Lung (tissue), 12 donors: ENCODE data around the gene TMEM170B. TPM values are rescaled to one million over a fixed set of nuclear protein-coding genes. Genes with fewer than 3 reads are reported as not detected.

Experiments used
- ATAC-seq: fragments of 200-7000 bp; cut with Tn5 transposase; one replicate; pipeline ENCODE4 v1.9.1; 2020; ENCODE audit warnings: moderate number of reproducible peaks; ENCODE audit not compliant: insufficient read depth, low FRiP score
- DNase-seq, 3 donors: peaks; one replicate each; pipeline ENCODE4 v3.0.0-alpha.2; 2013 to 2017
- H3K27ac ChIP-seq, 2 donors: one replicate each; pipeline ENCODE4 v1.5.1; 2013; ENCODE audit warnings: mild to moderate bottlenecking in 2 of 2, moderate library complexity in 2 of 2, control low read depth in 1 of 2, inconsistent platforms in 1 of 2, low read depth in 1 of 2, low read length in 1 of 2
- H3K27me3 ChIP-seq, 3 donors: one replicate each; pipeline ENCODE4 v1.5.1; 2013; ENCODE audit warnings: low read length in 2 of 3; ENCODE audit not compliant: control insufficient read depth in 3 of 3, insufficient read depth in 3 of 3
- H3K36me3 ChIP-seq, 4 donors: one replicate each; pipeline ENCODE4 v1.5.1; 2013; ENCODE audit warnings: low read length in 4 of 4, mild to moderate bottlenecking in 1 of 4, moderate library complexity in 1 of 4; ENCODE audit not compliant: control insufficient read depth in 4 of 4, insufficient read depth in 4 of 4
- H3K4me1 ChIP-seq, 5 donors: one replicate each; pipeline ENCODE4 v1.5.1; 2013; ENCODE audit warnings: low read length in 5 of 5, mild to moderate bottlenecking in 2 of 5, moderate library complexity in 1 of 5; ENCODE audit not compliant: control insufficient read depth in 5 of 5, insufficient read depth in 5 of 5
- H3K4me3 ChIP-seq: one replicate; pipeline ENCODE4 v1.5.1; 2013; ENCODE audit warnings: mild to moderate bottlenecking, control low read depth, moderate library complexity
- H3K9ac ChIP-seq, 2 donors: one replicate each; pipeline ENCODE4 v1.5.1; 2013; ENCODE audit warnings: low read length in 2 of 2, control low read depth in 1 of 2; ENCODE audit not compliant: insufficient read depth in 1 of 2
- H3K9me3 ChIP-seq, 4 donors: one replicate each; pipeline ENCODE4 v1.5.1; 2013; ENCODE audit warnings: low read length in 3 of 4, mild to moderate bottlenecking in 1 of 4, moderate library complexity in 1 of 4; ENCODE audit not compliant: control insufficient read depth in 4 of 4, insufficient read depth in 3 of 4
- WGBS, 2 donors: extraction: QIAGEN DNeasy Blood & Tissue Kit; methylation state at CpG; one replicate each; pipeline ENCODE4 v1.1.7; 2013; 5-methylcytosine and 5-hydroxymethylcytosine counted together
- polyA plus RNA-seq, 2 donors: library from polyadenylated mRNA; stranded (reverse); fragments of 200-250 nt; gene quantifications; one replicate each; pipeline ENCODE4 v1.2.1, GENCODE V29; 2013
- total RNA-seq, 2 donors: library from RNA; depleted of rRNA in 1 of 2; stranded (reverse); fragments of >200 nt in 1 of 2; gene quantifications; one replicate each; pipeline ENCODE4 v1.2.1, GENCODE V29; 2014 to 2021
- TF ChIP-seq, protein P1 (sequence below): IDR thresholded peaks from 2 replicates; pipeline ENCODE4 v1.5.1; 2012; ENCODE audit warnings: mild to moderate bottlenecking; ENCODE audit errors: control extremely low read depth, extremely low read depth
- donor health status: control.
- donor health status: control.
- donor health status: Bipolar disorder and iron deficiency.
- donor health status: healthy.
- donor health status: DM: yes; HTN: yes; CAD: no.

Gene TMEM170B
- total and polyA plus RNA-seq, 4 donors, result 2.2 to 9.2 (median 4.6) TPM

DNA sequence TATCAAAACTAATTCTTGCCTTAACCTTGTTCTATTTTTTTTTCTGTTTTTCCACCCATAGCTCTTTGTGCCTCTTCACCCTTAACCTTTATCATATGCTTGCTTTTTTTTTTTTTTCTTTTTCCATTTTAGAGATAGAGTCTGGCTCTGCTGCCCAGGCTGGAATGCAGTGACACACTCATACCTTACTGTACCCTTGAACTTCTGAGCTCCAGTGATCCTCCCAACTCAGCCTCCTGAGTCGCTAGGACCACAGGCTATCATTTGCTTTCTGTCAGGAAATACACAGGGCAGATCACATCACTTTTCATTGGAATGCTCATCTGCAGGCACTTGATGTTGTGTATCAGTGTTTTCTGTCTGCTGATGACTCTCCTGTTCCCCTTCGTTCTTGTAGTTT, 33.5 kb downstream of the TMEM170B start:
- DNase-seq (no peak), ATAC-seq (no peak)
- Histone ChIP-seq H3K4me3 (no peak overlapping the region), H3K27me3 (no peaks in the 10 kb centered on the region), H3K9me3 (no peaks in the 10 kb centered on the region), H3K4me1 (no peaks in the 10 kb centered on the region), H3K9ac (no peak overlapping the region), H3K36me3 (peaks cover 0 to 9% (median 0%) of the 10 kb centered on the region in 4 donors), H3K27ac (no peak overlapping the region)
- 92 to 93% methylated on average over 2 of the region's 2 CpGs for WGBS, 2 donors
- TF ChIP-seq, protein P1, sequence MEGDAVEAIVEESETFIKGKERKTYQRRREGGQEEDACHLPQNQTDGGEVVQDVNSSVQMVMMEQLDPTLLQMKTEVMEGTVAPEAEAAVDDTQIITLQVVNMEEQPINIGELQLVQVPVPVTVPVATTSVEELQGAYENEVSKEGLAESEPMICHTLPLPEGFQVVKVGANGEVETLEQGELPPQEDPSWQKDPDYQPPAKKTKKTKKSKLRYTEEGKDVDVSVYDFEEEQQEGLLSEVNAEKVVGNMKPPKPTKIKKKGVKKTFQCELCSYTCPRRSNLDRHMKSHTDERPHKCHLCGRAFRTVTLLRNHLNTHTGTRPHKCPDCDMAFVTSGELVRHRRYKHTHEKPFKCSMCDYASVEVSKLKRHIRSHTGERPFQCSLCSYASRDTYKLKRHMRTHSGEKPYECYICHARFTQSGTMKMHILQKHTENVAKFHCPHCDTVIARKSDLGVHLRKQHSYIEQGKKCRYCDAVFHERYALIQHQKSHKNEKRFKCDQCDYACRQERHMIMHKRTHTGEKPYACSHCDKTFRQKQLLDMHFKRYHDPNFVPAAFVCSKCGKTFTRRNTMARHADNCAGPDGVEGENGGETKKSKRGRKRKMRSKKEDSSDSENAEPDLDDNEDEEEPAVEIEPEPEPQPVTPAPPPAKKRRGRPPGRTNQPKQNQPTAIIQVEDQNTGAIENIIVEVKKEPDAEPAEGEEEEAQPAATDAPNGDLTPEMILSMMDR, result no peak

DNA sequence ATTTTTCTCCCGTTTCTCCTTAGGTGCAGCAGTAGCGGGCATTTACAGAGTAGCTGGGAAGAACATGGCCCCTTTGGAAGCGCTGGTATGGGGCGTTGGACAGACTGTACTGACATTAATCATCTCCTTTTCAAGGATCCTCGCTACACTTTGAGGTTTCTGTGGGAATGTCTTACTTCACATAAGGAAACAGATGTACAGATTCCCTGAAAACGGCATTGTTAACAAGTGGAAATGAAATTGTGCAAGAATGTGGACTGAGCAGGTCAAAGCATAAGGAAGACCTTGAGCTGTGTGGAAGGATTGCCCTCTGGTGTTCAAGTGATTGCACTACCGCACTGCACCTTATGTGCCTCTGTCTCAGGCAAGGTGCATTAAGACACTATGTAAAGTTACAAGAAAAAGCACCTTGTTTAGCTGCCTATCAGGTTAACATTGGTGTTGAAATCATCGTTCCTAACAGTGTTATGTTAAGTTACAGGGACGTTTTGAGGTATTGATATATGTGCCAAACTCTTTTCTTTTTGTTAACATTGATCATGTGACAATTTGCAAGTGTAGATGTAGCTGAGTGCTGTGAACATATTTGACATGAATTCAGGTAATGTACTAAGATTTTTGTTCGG, 38.0 kb downstream of the TMEM170B start:
- peak; percentile 97 for ATAC-seq
- 27 to 38% methylated on average over 10 of the region's 10 CpGs for WGBS, 2 donors

DNA sequence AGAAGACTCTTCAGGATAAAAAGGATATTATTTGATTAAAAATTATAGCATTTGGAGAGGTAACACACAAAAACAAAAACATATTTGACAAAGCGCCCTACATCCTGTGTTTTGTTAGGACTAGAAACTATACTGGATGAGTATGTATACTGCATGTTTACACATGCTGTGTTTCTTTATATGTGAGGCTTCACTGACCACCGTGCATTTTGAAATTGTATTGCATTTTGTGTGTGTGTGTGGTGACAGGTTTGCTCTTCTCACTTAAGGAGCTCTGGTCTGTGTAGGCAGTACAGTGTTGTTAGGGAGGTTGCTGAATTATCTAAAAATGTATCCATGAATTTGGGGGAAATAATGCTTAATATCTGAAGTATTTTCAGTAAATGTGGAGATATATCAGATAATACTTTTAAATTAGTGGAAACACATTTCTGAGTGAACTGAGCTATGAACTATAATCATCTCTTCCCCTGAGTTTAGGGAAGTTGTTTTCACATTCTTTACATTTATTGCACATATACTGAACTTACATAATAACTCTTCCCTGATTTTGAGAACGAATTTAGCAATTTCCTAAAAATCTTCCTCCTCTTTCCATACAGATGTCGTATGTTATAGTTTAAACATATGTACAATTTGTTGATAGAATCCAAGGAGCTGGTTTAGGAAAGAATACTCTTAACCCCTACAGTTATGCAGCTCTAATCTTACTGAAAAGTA, 43.3 kb downstream of the TMEM170B start:
- TF ChIP-seq, protein P1, result no peak
- Histone ChIP-seq H3K36me3 (no peaks in the 10 kb centered on the region), H3K27me3 (no peaks in the 10 kb centered on the region), H3K4me1 (peaks cover 0 to 6% (median 0%) of the 10 kb centered on the region in 5 donors), H3K9ac (no peak overlapping the region), H3K27ac (no peak overlapping the region), H3K9me3 (no peaks in the 10 kb centered on the region), H3K4me3 (no peak overlapping the region)
- WGBS, 2 donors, result 47 to 62% methylated on average over 4 of the region's 4 CpGs
- no peak for DNase-seq
- no peak for ATAC-seq

More for the DNA sequence above, 38.0 kb downstream of the TMEM170B start:
- no peaks in the 10 kb centered on the region for H3K9me3 ChIP-seq
- H3K4me1 ChIP-seq, result no peaks in the 10 kb centered on the region
- H3K27ac ChIP-seq, result no peak overlapping the region
- H3K4me3 ChIP-seq, result no peak overlapping the region
- H3K27me3 ChIP-seq, result no peaks in the 10 kb centered on the region
- peak; percentile 59 to 86 (median 72) for DNase-seq
- TF ChIP-seq, protein P1, result peak; percentile 80
- H3K36me3 ChIP-seq, result peaks cover 0 to 1% (median 0%) of the 10 kb centered on the region in 4 donors
- no peak overlapping the region for H3K9ac ChIP-seq
